GOT3 (cell line): ENCODE data around the gene RNF217.
"Not testable (repeated sequence)": the region's sequence is repeated elsewhere in the genome, so short reads cannot be mapped to it uniquely, and the experiment has no call there.

Experiments used
- DNase-seq: peaks from one replicate; lab custom pipeline; 2025; ENCODE audit warnings: mixed read lengths; lab: John Stamatoyannopoulos, UW

Gene RNF217

DNA sequence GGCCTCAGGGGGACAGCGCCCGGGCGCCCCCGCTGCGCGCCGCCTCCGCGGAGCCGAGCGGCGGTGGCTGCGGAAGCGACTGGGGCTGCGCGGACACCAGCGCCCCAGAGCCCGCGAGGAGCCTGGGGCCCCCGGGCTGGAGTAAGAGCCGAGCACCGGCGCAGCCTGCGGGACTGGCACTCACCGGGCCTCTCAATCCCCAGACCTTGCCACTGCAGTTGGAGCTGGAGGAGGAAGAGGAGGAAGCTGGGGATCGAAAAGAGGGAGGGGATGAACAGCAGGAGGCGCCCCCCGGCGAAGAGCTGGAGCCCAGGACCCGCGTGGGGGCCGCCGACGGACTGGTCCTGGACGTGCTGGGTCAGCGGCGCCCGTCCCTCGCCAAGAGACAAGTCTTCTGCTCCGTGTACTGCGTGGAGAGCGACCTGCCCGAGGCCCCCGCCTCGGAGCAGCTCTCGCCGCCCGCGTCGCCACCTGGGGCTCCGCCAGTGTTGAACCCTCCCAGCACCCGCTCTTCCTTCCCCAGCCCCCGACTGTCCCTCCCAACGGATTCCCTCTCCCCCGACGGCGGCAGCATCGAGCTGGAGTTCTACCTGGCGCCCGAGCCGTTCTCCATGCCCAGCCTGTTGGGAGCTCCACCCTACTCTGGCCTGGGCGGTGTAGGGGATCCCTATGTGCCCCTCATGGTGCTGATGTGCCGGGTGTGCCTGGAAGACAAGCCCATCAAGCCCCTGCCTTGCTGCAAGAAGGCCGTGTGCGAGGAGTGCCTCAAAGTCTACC is 590 bp downstream of the RNF217 start:
- DNase-seq: no peak

DNA sequence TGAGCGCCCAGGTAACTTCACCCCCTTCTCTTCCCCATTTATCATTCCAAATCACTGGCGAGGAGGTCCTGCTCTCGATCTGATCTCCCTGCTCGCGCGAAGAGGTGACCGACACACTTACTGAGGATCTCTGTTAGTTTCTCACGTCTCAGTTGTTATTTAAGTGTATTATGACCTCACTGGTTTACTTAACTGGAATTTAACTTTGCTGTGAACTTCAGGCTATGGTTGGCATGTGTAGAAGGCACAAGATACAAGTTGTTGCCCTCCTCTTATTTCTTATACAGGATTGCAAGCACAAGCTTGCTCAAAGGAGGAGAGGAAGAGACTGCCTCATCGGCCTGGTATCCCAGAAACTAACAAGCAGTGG is 1.2 kb downstream of the RNF217 start:
- no peak for DNase-seq

DNA sequence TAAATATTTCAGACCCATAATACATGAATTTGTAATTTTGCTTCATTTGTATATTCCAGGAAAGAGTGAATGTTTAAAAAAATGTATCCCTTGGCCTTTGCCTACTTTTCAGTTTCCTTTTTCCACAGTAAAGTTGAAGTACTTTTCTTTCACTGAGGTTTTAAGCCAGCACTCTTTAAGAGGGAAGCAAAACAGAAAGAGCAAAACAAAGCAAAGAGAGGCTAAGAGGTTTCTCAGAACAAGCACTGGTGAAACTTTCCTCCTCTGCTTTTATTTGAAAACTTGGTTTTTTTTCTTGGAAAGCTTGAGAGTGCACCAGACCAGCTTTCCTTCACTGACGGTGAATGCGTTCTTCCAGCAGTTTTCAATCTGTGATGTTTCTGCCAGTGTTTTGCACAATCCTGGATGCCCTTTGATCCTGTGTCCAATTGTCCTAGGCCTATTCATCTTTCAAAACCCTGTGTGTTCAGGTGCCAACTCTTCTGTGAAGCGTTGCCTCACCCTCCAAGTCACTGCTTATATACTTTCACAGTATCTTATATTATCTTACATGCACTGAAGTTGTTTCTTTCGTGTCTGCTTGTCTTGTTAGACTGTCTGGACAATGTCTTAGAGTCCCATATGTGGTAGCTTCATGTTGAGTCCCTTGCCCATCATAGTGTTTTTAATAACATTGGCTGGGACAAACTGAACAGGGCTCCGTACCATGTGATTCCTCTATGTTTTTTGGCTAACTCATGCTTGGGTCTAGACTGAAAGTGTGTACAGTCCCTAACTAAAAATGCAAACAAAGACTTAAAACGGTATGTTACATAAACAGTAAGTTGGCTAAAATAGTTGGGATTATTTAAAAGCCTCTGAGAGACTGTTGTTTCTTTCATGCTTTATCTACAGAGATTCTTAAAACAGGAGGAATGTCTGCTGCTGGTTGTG is 1.9 kb downstream of the RNF217 start:
- no peak for DNase-seq

DNA sequence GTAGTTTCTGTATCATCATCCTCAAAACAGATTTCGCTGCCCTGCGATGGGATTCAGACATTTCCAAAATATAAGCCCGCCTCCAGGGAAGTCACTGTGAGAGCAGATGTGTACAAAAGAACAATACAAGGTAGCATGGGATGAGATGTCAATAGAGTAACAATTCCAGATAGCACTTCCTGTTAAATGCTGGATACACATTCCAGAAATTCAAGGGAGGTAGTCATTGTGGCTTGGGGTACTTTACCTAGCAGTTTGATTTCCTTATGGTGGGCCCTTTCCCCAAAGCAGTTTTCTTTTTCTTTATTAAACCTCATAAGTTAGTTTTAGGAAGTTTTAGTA is 2.5 kb downstream of the RNF217 start:
- no peak for DNase-seq

DNA sequence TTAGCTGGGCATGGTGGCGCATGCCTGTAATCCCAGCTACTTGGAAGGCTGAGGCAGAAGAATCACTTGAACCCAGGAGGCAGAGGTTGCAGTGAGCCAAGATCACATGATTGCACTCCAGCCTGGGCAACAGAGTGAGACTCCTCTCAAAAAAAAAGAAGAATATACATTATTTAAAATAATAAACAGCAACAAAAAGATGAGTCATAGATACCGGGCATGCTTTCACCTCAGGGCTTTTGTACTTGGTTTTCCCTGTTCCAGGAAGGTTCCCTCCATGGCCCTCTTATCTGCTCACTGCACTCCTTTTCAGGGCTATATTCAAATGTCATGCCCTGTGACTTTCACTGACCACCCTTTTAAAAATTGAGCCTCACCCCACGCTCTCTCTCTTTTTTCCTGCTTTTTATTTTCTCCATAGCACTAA is 3.2 kb downstream of the RNF217 start:
- not testable (repeated sequence) for DNase-seq

DNA sequence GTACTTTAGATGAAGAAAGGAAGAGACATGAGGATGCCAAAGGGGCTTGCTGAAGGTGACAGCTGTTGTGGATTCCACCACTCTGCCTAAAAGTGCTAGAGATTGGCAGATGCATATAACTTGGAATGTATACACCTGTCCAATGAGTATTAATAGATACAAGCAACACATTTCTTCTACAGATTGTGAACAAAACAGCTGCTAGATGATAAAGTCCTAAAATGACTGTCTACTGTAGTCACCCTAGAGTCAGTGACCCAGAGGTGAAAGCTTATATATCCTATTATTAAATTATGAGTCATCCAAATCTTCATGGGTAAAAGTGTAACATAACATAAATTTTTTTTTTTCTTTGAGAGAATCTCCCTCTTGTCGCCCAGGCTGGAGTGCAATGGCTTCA is 5.2 kb downstream of the RNF217 start:
- DNase-seq: no peak

DNA sequence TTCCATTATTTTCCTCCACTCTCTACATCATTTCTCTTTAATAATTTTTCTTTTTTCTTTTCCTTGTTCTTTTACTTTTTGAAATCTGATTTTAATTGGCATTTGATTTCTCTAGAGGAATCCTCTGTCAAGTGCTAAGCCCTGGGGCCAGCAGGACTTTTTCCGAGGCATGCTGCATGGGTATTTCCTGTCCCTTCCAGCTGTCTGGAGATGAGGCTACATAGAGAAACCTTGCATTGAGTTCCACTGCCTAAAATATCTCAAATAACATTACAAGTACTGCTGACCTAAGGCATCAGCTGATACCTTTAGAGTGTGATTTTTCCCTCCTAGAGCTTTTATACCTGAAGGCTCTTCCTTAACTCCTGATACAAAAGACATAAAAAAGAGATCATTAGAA is 6.2 kb downstream of the RNF217 start:
- DNase-seq: no peak

DNA sequence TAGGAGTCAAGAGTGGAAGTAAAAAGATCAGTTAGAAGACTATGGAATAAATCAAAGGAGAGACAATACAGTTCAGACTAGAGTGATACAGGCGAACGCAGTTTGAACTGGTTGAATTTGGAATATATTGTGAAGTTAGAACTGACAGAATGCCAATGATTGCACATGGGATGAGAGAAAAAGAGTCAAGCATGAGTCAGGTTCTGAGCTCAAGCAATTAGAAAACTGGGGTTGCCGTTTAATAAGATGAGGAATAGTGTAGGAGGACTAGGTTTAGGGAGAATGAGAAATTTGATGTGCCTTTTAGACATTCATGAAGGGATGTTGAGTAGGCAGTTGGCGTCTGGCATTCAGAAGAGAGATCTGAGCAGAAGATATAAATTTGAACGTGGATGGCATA is 8.0 kb downstream of the RNF217 start:
- no peak for DNase-seq

DNA sequence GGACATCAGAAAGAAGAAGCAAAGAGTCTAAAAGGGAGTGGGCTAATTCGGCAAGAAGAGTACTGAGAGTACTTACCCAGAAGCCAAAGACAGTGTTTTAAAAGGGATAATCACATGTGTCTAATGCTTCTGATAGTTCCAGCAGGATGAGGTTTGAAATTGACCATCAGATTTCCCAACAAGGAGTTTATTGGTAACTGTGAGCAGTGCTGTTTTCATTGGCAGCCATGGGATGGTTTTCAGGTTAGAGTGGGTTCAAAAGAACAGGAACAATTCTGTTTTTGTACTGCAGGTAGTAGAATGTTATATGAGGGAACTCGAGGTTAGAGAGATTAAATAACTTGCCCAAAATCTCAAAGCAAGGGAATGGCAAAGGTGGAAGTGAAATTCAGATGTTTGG is 8.5 kb downstream of the RNF217 start:
- DNase-seq: no peak

DNA sequence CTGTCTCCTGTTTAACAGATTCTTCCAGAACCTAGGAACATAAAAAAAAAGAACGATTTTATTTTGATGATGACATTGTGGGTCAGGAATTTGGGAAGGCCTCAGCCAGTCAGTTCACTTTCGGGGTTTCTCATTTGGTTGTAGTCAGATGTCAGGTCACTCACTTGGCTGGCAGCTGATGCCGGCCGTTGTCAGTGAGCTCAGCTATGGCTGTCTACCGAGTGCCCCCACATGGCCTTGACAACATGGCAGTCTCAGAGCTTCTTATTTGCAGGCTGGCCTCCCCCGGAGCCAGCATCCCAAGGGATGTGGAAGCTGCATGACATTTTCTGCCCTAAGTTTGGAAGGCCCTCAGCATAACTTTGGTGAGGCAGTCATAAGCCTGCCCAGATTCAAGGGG is 11.5 kb downstream of the RNF217 start:
- DNase-seq: no peak

DNA sequence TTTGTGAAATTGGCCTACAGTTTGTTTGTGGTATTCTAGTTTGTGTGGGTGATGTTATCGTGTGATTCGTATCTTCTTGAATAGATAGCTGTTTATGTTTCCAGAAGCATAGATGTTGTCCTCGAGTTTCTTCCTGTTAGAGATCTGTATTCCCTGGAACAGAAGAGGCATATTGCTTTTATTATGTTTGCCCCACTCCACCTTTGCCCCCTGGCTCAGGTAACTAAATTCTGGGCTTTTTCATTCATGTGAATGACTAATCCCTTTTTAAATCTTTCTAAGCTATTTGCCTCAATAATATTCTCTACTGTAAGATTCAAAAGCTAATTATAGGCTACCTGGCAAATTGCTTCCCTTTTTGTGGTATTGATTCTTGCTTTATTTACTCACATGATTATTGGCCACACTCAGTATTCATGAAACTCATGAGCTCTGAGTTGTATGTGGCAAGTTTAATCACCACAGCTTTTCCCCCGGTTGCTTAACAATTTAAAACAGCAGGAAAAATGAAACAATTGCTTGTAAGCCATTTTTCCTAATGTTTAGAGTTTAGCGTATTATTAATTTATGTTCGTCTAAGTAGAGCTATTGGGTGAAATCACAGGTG is 12.6 kb downstream of the RNF217 start:
- no peak for DNase-seq

DNA sequence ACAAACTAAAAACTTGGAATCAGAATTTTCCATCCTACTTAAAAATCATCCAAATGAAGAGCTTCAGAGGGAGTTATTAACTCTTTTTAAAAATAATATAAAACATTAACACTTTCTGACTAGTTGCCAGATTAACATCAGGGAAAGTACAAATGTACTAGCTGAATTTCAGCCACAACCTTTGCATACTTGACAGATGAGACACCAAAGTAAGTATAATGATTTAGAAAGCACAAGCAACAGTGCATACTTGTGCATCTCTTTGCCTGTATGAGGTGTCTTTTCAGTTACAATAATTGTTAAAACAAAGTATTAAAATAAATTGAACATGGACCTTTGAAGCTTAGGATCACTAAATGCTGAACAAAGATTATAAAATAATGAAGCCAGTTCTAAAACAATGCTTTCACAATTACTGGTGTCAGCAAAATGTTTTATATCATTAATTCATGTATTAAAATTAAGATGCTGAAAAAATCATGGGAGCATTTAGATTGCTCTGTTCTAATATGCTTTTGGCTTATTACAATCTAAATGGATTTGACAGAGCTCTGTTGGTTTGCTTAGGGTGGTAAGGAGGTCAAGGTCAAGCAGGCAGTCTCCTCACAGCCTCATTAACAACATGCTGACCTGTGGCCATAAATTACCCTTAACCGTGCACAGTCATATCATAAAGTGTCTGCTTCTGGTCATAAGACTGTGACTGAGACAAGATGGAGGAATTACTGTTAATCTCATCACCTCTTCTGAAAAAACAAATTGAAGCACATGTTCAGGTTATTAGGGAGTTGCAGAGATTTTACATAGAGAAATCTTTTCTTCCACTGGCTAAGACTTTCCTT is 15.1 kb downstream of the RNF217 start:
- no peak for DNase-seq

DNA sequence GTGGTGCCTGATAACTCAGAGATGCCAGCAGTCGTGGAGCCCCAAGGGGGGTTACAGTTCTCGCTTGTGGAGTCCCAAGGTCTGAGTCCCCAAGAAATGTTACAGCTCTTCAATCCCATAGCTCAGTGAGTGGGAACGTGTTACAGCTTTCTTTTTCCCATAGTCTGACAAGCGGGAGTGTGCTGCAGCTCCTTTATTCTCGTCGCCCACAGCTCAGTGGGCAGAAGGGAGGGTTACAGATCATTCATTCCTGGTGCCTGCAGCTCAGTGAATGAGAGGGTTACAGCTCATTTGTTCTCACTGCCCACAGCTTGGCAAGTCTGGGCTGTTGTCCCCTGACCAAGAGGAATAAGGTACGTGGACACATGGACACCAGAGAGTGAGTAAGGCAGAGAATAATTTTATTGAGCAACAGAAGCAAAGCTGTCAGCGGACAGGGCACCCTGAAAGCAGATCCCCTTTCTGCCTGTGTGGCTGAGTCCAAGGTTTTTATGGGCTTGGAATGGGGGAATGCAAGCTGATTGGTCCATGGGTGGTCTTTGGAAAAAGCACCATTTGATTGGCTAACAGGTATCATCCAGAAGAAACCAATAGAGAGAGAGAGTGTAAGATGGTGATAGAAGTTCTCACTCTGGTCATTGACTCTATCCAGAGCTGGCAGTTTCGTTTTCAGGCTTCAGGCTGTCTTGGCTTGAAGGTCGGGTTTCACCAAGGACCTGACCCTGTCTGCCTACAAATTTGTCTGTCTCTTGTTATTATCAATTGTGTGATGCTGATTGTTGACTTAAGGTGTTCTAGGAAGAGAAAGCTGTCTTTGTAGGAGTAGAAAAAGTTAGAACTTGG is 16.4 kb downstream of the RNF217 start:
- no peak for DNase-seq

DNA sequence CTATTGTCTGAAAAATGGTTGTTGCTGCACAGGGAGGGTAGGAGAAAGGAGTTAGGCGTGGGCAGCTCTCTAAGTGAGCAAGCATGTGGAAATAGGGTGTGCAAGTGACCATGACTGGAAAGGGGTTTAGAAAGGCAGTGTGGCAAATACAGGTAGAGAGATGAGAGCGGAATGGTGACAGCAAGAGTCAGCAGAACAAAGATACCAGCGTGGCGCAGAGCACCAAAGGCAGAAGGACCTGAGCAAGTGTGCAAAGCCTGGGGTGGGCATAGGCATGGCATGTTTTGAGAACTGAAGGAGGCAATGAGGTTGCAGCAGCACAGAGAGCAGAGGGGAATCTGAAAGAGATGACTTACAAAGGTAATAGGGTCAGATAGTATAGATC is 17.0 kb downstream of the RNF217 start:
- no peak for DNase-seq

DNA sequence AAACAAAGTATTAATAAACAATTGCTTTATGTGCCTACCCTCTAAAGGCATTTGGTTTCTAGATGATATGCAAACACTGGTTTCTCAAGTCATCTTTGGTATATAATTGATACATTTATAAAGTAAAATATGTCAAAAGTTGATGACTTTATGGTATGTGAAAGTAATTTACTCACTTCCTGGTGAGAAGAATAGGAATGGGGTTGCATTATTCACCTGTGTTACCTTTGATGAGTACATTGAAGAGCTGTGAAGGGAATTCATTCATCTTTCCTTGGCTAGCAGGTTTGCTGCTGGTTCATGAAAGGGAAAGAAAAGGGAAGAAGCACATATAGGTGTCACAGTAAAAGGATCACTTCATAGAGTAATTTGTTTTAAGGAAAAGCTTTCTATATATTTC is 20.4 kb downstream of the RNF217 start:
- DNase-seq: no peak

DNA sequence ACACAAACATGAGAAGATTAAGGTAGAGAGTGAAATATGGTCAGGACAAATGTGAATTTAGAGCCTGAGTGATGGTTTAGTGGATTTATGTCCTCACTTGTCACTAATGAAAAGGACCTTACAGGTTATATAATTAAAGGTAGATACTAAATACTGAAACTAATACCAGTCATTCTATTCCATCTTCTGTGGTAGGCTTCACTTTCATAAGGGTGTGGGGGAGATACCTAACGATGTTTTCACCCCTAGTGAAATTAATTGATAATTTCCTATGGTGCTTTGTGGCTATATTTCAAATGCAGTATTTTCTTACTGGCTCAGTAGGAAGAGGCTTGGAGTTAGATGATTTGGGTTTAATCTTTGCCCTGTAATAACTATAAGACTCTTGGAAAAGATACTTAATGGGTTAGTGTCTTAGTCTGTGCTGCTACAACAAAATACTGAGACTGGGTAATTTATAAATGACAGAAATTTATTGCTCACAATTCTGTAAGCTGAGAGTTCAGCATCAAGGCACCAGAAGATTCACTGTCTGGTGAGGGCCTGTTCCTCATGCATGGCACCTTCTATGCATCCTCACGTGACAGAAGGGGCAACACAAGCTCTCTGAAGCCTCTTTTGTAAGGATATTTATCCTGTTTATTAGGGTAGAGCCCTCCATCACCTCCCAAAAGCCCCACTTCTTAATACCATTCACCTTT is 21.3 kb downstream of the RNF217 start:
- DNase-seq: no peak

DNA sequence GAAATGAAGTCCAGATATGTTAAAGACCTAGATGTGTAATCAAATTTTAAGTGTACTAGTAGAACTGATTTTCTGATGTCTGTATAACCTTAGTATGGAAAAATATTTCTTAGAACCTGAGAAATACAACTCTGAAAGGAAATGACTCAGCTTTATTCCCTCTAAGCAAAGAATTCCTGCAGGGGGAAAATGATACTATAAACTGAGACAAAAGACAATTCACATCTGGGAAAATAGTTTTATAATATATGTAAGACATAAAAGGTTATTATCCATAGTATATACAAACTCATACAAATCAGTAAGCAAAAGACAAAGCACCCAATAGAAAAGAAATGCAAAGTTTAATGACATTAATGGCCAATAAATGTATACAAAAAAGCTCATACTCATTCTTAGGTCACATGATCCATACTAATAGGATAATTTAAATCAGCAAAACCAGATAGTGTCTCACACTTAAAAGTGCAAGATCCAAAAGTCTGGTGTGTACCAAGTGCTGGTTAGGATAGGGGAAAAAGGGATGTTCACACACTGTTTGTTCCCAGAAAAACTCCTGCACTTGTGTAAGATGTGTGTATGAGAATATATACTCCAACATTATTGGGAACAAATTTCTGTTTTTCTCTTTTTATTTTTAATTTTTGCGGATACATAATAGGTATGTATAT is 22.6 kb downstream of the RNF217 start:
- no peak for DNase-seq

DNA sequence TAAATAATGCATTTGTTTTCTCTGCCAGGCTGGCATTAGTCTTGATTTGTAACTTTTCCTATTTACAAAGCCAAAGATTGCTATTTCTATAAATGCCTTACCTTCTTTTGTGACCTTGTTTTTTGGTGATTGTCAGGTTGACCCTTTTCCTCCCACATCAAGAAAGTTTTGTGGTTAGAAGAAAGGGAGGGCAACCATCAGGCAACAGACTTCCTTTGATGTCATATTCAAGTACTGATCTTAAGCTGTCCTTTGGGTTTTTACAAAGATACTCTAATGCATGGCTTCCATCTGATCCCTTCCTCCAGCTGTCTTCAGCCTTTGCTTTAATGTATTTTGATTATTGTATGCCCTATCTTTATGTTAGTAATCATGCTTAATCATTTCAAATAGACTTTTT is 23.9 kb downstream of the RNF217 start:
- no peak for DNase-seq

DNA sequence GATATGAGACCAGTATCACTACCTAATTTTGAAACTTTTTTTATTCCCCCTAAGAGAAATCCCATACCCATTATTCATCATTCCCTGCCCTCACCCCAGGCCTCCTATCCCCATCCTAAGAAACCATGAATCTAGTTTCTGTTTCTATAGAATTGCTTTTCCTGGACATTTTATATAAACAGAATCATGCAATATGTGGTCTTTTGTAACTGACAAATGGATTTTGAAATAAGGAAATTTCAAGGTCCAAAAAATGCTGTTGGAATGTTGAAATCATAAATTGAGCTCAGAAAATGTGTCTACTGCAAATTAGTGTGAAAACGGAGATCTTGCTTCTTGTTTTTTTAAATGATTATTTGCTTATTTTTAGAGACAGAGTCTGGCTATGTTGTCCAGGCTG is 25.1 kb downstream of the RNF217 start:
- no peak for DNase-seq

DNA sequence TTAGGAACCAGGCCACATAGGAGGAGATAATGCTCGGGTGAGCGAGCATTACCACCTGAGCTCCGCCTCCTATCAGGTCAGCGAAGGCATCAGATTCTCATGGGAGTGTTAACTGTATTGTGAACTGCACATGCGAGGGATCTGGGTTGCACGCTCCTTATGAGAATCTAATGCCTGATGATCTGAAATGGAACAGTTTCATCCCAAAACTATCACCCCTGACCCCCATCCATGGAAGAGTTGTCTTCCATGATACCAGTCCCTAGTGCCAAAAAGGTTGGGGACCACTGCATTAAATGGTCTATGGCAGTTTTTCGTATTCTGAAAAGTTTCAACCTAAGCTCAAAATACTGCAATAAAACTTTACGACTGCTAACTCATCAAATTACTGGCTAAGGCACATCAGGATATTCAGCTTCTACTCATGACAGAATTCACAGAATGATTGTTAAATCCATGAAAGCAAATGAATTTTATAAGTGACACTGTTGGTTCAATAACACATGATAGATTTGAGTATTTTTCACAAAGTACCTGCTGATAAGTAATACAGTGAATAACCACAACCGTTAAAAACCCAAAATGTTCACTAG is 25.9 kb downstream of the RNF217 start:
- no peak for DNase-seq
